ENCODE measurements around the gene SEPTIN1.
"Not testable (repeated sequence)": the region's sequence is repeated elsewhere in the genome, so short reads cannot be mapped to it uniquely, and the experiment has no call there.

SEPTIN1 gene

GRCh38 chr16:30406795-30407101, 24.4 kb upstream of the SEPTIN1 start:
- DNase-seq (ENCODE audit: low read depth in 4 of 4, low spot score in 1 of 4) = no peak

GRCh38 chr16:30401768-30402425, 19.5 kb upstream of the SEPTIN1 start:
- no peak for DNase-seq (ENCODE audit: low read depth in 4 of 4, low spot score in 1 of 4)

- DNase-seq (ENCODE audit: low read depth in 4 of 4, low spot score in 1 of 4) = no peak
Measured at GRCh38 chr16:30399435-30400186, 17.2 kb upstream of the SEPTIN1 start.

GRCh38 chr16:30398661-30399434, 16.5 kb upstream of the SEPTIN1 start:
- no peak for DNase-seq (ENCODE audit: low read depth in 4 of 4, low spot score in 1 of 4)

GRCh38 chr16:30397776-30398660, 15.7 kb upstream of the SEPTIN1 start:
- no peak for DNase-seq (ENCODE audit: low read depth in 4 of 4, low spot score in 1 of 4)

GRCh38 chr16:30397056-30397455, 14.7 kb upstream of the SEPTIN1 start:
- no peak for DNase-seq (ENCODE audit: low read depth in 4 of 4, low spot score in 1 of 4)

- DNase-seq (ENCODE audit: low read depth in 4 of 4, low spot score in 1 of 4) = not testable (repeated sequence)
Measured at GRCh38 chr16:30396627-30397026, 14.3 kb upstream of the SEPTIN1 start.

- DNase-seq (ENCODE audit: low read depth in 4 of 4, low spot score in 1 of 4) = no peak
Measured at GRCh38 chr16:30395992-30396585, 13.7 kb upstream of the SEPTIN1 start.

- peak in 2 of 4 experiments; percentile 49 to 52 for DNase-seq (ENCODE audit: low read depth in 4 of 4, low spot score in 1 of 4)
Measured at GRCh38 chr16:30395155-30395991, 13.0 kb upstream of the SEPTIN1 start, which contains the start of gene ZNF48. ZNF48 (plus strand) TSS chr16:30395420; CDS start chr16:30395795, 375 bp downstream.

GRCh38 chr16:30394592-30395154, 12.3 kb upstream of the SEPTIN1 start:
- DNase-seq (ENCODE audit: low read depth in 4 of 4, low spot score in 1 of 4) = no peak

GRCh38 chr16:30383521-30383920, 1.2 kb upstream of the SEPTIN1 start:
- DNase-seq (ENCODE audit: low read depth in 4 of 4, low spot score in 1 of 4) = no peak

- peak in 1 of 4 experiments; percentile 24 for DNase-seq (ENCODE audit: low read depth in 4 of 4, low spot score in 1 of 4)
Measured at GRCh38 chr16:30381291-30382041, 895 bp downstream of the SEPTIN1 start.

- no peak for DNase-seq (ENCODE audit: low read depth in 4 of 4, low spot score in 1 of 4)
Measured at GRCh38 chr16:30380803-30381208, 1.6 kb downstream of the SEPTIN1 start.

- DNase-seq (ENCODE audit: low read depth in 4 of 4, low spot score in 1 of 4) = no peak
Measured at GRCh38 chr16:30380072-30380802, 2.1 kb downstream of the SEPTIN1 start.

GRCh38 chr16:30379158-30379783, 3.1 kb downstream of the SEPTIN1 start:
- no peak for DNase-seq (ENCODE audit: low read depth in 4 of 4, low spot score in 1 of 4)

GRCh38 chr16:30378236-30379157, 3.9 kb downstream of the SEPTIN1 start:
- peak; percentile 98 to 99 (median 98) for DNase-seq (ENCODE audit: low read depth in 4 of 4, low spot score in 1 of 4)
